HG03521 (cell line): ENCODE results near the gene TMEM88.
"Not testable (repeated sequence)": the region's sequence is repeated elsewhere in the genome, so short reads cannot be mapped to it uniquely, and the experiment has no call there.

Source experiments
- ATAC-seq: cut with Tn5 transposase; IDR thresholded peaks from one replicate; pipeline ENCODE4 v1.9.1; 2021; ENCODE audit warnings: mild to moderate bottlenecking, moderate library complexity; ENCODE audit not compliant: unreplicated experiment

TMEM88 gene

GRCh38 chr17:7855660-7856010 lies 769 bp downstream of the TMEM88 start:
- no peak for ATAC-seq

- no peak for ATAC-seq
Observed at GRCh38 chr17:7856011-7856810, 1.3 kb downstream of the TMEM88 start.

- peak; percentile 72 for ATAC-seq
Observed at GRCh38 chr17:7856811-7857712, 2.2 kb downstream of the TMEM88 start, which contains the start of gene NAA38. Gene NAA38, minus strand, starts transcription at chr17:7857559. Its CDS starts 96 bp downstream, at chr17:7857463.

GRCh38 chr17:7857713-7858521 lies 3.1 kb downstream of the TMEM88 start, which contains the start of gene CYB5D1:
Gene CYB5D1, plus strand, starts transcription at chr17:7858003. Its CDS starts 132 bp downstream, at chr17:7858135.
- peak; percentile 32 for ATAC-seq

DNA sequence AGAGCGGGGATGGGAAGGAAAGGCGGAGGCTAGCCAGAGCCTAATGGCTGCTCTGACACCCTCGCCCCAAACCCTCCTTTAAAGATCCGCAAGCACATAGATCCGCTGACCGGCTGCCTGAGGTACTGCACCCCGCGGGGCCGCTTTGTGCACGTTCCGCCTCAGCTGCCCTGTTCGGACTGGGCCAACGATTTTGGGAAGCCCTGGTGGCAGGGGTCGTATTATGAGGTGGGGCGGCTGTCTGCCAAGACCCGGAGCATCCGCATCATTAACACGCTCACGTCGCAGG lies 3.6 kb downstream of the TMEM88 start:
- no peak for ATAC-seq

GRCh38 chr17:7859028-7859427 lies 4.2 kb downstream of the TMEM88 start:
- ATAC-seq = no peak

DNA sequence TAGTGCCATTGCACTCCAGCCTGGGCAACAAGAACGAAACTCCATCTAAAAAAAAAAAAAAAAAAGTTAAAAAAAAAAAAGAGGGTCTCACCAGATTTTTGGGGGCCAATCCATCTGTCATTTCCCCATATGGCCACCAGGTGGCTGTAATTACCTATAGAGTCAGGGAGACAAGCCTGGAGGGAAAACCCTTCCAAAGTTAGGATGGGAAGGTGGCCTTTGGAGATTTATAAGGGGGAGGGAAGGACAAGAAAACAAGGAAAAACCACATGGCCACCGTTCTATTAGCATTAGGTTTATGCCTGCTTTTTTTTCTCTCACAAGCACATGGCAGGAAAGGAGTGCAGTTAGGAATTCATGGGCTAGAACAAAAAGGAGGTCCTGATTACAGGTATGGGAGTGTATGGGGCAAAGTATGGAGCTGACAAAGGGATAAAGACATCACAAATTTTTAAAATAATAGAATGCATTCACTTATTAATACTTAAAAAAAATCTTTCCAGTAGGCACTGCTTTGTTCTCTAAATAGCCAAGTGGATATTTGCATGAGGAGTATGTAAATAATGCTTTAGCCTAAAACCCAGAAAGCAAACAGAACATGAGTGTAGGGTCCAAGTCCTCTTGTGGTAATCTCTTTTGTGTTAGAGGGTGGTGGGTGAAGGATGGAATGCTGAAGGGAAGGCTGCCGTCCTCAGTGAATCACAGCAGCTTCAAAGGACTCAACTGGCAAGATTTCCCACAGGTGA lies 8.0 kb downstream of the TMEM88 start:
- ATAC-seq = no peak

- not testable (repeated sequence) for ATAC-seq
Observed at GRCh38 chr17:7864384-7864783, 9.5 kb downstream of the TMEM88 start.

DNA sequence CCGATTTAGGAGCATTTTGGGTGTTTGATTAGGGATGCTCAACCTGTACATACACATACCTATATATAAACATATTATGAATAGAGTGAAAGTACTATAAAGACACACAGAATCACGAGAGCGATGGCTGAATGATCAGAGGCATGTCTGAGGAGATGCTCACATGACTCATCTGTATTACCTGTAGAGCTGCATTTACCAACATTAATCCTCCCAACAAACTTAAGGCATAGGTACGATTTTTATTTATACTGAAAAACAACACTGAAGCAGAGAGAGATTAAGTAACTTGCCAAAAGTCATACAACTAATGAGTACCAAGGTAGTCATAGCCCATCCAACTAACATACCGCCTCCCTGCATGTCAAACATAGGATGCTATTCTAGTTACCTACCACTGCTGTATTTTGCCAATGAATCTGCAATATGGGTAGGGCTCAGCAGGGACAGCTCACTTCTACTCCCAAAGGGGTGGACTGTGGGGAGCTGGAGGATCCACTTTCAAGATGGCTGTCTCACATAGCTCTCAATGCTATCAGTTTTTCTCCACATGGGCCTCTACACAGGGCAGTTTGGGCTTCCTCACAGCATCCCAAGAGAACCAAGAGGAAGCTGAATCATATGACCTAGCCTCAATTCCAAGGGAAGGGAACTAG lies 10.3 kb downstream of the TMEM88 start:
- no peak for ATAC-seq

- ATAC-seq = no peak
Observed at GRCh38 chr17:7867881-7868329, 13.0 kb downstream of the TMEM88 start.

DNA sequence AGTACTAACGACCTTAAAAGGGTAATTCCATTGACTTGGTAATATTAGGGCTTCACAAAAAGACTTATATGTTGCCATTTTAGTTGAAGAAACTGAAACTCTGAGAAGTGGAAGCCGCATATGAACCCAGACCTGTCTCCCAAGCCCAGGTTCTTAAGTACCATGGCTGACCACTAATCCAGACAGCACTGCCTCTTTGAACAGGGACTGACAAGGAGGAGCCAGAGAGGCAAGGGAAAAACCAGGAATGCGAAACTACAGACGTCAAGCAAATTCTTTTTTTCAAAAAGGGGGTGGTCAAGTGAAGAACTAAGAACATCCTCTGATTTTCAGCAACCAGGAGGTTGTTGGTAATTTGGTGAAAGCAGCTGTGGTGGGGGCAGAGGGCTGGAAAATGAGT lies 18.2 kb downstream of the TMEM88 start:
- no peak for ATAC-seq

DNA sequence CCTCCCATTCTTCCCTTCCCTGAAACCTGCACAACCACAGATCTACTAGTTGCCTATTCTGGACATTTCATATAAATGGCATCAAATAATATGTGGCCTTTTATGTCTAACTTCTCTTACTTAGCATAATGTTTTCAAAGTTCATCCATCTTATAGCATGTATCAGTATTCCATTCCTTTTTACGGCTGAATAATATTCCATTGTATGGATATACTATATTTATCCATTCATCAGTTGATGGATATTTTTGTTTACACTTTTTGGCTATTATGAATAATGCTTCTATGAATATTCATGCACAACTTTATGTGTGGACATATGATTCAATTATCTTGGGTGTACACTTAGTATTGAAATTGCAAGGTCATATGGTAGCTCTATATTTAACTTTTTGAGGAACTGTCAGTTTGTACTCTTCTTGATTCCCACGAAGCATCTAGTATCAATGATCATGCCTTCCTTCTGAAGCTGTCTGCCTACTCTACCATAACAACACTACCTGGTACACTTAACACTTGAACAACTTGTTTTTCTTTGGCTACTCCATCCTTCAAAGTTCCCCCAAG lies 21.0 kb downstream of the TMEM88 start:
- no peak for ATAC-seq

GRCh38 chr17:7878234-7878633 lies 23.4 kb downstream of the TMEM88 start:
- ATAC-seq = no peak

DNA sequence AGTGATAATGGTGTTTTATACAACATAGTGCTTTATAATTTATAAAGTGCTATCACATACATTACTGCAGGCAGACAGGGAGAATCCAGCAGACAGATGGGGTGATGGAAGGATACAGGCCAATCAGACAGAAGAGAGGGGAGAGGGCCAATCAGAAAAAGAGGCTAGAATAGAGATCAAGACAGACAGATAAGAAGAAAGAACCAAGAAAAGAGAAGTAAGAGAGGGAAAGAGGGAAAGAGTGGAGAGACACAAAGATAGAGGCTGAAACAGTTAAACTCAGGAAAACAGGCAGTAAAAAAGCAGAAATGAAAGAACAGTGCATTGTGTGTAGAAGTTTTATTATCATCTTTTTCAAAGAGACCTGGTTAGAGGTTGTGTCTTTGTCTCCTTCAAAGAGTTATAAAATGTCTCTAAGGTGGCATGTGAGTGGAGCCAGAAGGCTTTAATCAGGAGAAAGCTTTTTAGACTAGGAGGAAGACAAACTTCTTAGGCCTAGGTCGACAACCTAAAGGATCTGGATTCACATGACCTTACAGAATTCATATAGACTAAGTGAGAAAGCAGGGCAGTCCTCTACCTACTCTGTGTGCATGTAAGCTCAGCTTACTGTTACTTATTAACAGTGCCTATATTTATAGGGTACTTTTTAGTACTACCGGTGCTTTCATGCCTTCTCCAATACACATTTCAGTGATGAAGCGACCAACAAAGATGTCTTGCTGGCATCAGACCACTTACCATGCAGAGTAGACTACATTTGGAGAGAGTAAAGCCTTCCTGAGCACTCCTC lies 25.4 kb downstream of the TMEM88 start:
- no peak for ATAC-seq

- no peak for ATAC-seq
Observed at GRCh38 chr17:7881276-7882054, 26.6 kb downstream of the TMEM88 start.

GRCh38 chr17:7882068-7882467 lies 27.2 kb downstream of the TMEM88 start:
- no peak for ATAC-seq

DNA sequence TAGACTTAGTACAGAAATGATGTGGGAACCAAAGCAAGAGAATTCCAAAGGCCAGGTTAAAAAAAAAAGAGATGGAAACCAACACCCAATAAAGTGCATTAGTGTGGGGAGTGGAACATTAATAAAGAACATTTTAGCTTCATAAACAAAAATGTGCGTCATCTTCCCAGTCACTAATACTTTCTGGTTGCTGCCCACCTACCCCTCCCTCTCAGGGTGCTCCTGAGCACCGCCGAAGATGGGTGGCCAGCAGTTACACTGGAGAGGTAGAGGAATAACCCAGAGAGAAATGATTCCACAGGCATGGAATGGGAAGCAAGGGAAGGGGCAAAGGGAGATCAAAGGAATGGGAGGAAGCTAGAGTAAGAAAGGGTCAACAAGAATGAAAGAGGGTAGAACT lies 27.8 kb downstream of the TMEM88 start:
- ATAC-seq = no peak

GRCh38 chr17:7883781-7884386 lies 29.0 kb downstream of the TMEM88 start:
- no peak for ATAC-seq
